Effector memory CD8-positive, alpha-beta T cell (primary cell): ENCODE measurements around the gene ZNF844.

Experiments used
- ATAC-seq: fragments of 150-1000 bp; cut with Tn5 transposase; replicated peaks from 2 replicates; pipeline ENCODE4 v1.10.0; 2021; ENCODE audit warnings: mild to moderate bottlenecking, moderate library complexity
- DNase-seq, 3 experiments: peaks; one replicate each; pipeline ENCODE4 v3.0.0; 2021
- H3K27ac Mint-ChIP-seq, 2 donors: one replicate each; pipeline ENCODE4 v1.8.0; 2022; ENCODE audit warnings: mild to moderate bottlenecking in 2 of 2, mixed read lengths in 2 of 2, moderate library complexity in 2 of 2
- H3K27me3 Mint-ChIP-seq, 2 donors: one replicate each; pipeline ENCODE4 v1.8.0; 2022; ENCODE audit warnings: mixed read lengths in 2 of 2
- H3K36me3 Mint-ChIP-seq: one replicate; pipeline ENCODE4 v1.8.0; 2022; ENCODE audit warnings: mild to moderate bottlenecking, moderate library complexity, mixed read lengths; ENCODE audit not compliant: insufficient read depth
- H3K4me1 Mint-ChIP-seq, 2 donors: one replicate each; pipeline ENCODE4 v1.8.0; 2022; ENCODE audit warnings: low read depth in 2 of 2, mixed read lengths in 2 of 2
- H3K4me3 Mint-ChIP-seq, 2 donors: one replicate each; pipeline ENCODE4 v1.8.0; 2022; ENCODE audit warnings: mild to moderate bottlenecking in 2 of 2, mixed read lengths in 2 of 2, moderate library complexity in 2 of 2
- H3K9me3 Mint-ChIP-seq, 2 donors: one replicate each; pipeline ENCODE4 v1.8.0; 2022; ENCODE audit warnings: mixed read lengths in 2 of 2

ZNF844 gene

GRCh38 chr19:12111176-12111575 is 46.6 kb downstream of the ZNF844 start:
- DNase-seq = no peak
- H3K27ac Mint-ChIP-seq = no peak overlapping the region
- no peaks in the 10 kb centered on the region for H3K4me1 Mint-ChIP-seq
- ATAC-seq = no peak
- peaks cover 0 to 7% of the 10 kb centered on the region in 2 donors for H3K9me3 Mint-ChIP-seq
- H3K36me3 Mint-ChIP-seq = no peaks in the 10 kb centered on the region
- no peak overlapping the region for H3K4me3 Mint-ChIP-seq
- H3K27me3 Mint-ChIP-seq = no peaks in the 10 kb centered on the region

- DNase-seq (no peak), ATAC-seq (no peak)
- H3K4me3 Mint-ChIP-seq = no peak overlapping the region
- H3K36me3 Mint-ChIP-seq = no peaks in the 10 kb centered on the region
- H3K4me1 Mint-ChIP-seq = no peaks in the 10 kb centered on the region
- H3K27me3 Mint-ChIP-seq = no peaks in the 10 kb centered on the region
- no peak overlapping the region for H3K27ac Mint-ChIP-seq
- H3K9me3 Mint-ChIP-seq = peaks cover 0 to 7% of the 10 kb centered on the region in 2 donors
These were observed 47.6 kb downstream of the ZNF844 start for GRCh38 chr19:12111943-12112637.

GRCh38 chr19:12112701-12113100 is 48.2 kb downstream of the ZNF844 start:
- Mint-ChIP-seq H3K36me3 (no peaks in the 10 kb centered on the region), H3K27ac (no peak overlapping the region), H3K9me3 (peaks cover 0 to 7% of the 10 kb centered on the region in 2 donors), H3K4me1 (no peaks in the 10 kb centered on the region), H3K4me3 (no peak overlapping the region), H3K27me3 (no peaks in the 10 kb centered on the region)
- ATAC-seq (no peak), DNase-seq (no peak)

GRCh38 chr19:12113121-12113520 is 48.6 kb downstream of the ZNF844 start:
- DNase-seq = no peak
- H3K4me3 Mint-ChIP-seq = no peak overlapping the region
- H3K27ac Mint-ChIP-seq = no peak overlapping the region
- H3K36me3 Mint-ChIP-seq = no peaks in the 10 kb centered on the region
- peaks cover 0 to 7% of the 10 kb centered on the region in 2 donors for H3K9me3 Mint-ChIP-seq
- no peaks in the 10 kb centered on the region for H3K4me1 Mint-ChIP-seq
- H3K27me3 Mint-ChIP-seq = no peaks in the 10 kb centered on the region
- ATAC-seq = no peak

GRCh38 chr19:12117201-12117970 is 52.9 kb downstream of the ZNF844 start:
- no peak for ATAC-seq
- H3K4me3 Mint-ChIP-seq = no peak overlapping the region
- H3K36me3 Mint-ChIP-seq = no peaks in the 10 kb centered on the region

GRCh38 chr19:12126707-12127106 is 62.2 kb downstream of the ZNF844 start:
- DNase-seq (no peak), ATAC-seq (no peak)
- Mint-ChIP-seq H3K4me3 (no peak overlapping the region), H3K27me3 (no peaks in the 10 kb centered on the region), H3K9me3 (peaks cover 0 to 2% of the 10 kb centered on the region in 2 donors), H3K36me3 (no peaks in the 10 kb centered on the region), H3K4me1 (no peaks in the 10 kb centered on the region), H3K27ac (no peak overlapping the region)

More at GRCh38 chr19:12117201-12117970, 52.9 kb downstream of the ZNF844 start:
- no peaks in the 10 kb centered on the region for H3K27me3 Mint-ChIP-seq
- H3K4me1 Mint-ChIP-seq = no peaks in the 10 kb centered on the region
- H3K9me3 Mint-ChIP-seq = peaks cover 0 to 7% of the 10 kb centered on the region in 2 donors
- H3K27ac Mint-ChIP-seq = no peak overlapping the region
- no peak for DNase-seq
